GM12874 (cell line): ENCODE results near the gene KLF17.
A peak's percentile ranks its signal among the peaks of the same experiment; 100 is the strongest.

ENCODE experiments used
- CTCF ChIP-seq: IDR thresholded peaks from 2 replicates; pipeline ENCODE4 v1.5.1; 2011; ENCODE audit warnings: low read depth, mild to moderate bottlenecking, control low read depth, low read length, moderate library complexity; ENCODE audit not compliant: insufficient read depth

KLF17 gene

GRCh38 chr1:44094047-44094446 lies 24.6 kb upstream of the KLF17 start:
- TF ChIP-seq CTCF: no peak

DNA sequence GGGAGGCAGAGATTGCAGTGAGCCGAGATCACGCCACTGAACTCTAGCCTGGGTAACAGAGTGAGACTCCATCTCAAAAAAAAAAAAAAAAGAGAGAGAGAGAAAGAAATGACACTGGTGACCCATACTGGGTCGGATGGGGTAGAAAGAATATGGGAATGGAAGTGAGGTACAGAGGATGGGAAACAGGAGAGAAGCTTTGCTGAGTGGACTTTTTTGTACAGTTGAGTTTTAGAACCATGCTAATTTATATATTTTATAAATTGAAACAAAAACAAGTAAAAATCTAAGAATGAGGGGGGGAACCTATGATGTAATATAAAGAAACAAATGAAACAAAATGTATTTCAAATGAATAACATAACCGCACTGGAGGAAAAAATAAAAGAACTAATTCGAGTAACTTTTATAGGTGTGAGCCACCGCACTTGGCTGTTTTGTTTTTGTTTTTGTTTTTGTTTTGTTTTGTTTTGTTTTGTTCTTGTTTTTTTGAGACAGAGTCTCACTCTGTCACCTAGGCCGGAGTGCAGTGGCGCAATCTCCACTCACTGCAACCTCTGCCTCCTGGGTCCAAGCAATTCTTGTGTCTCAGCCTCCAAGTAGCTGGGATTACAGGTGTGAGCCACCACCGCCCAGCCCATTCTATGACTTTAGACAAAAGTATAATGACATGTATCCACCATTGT lies 18.3 kb upstream of the KLF17 start:
- TF ChIP-seq CTCF: no peak

GRCh38 chr1:44101328-44101727 lies 17.3 kb upstream of the KLF17 start:
- TF ChIP-seq CTCF: no peak

GRCh38 chr1:44103270-44104131 lies 15.1 kb upstream of the KLF17 start:
- TF ChIP-seq CTCF: peak; percentile 12; the same call in 1 of the 2 replicates

DNA sequence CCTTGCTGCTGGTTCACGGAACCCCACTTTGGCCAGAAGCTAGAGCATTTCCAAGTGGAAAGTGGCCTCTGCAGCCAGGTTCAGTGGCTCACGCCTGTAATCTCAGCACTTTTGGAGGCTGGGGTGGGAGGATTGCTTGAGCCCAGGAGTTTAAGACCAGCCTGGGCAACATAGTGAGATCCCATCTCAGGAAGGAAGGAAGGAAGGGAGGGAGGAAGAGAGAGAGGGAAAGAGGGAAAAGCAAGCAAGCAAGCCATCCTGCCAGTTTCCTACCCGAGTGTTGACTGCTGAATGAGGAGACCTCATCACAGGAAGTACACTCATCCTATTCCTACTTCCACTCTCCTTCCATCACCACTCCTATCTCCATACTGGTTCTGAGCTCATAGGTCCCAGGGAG lies 12.8 kb upstream of the KLF17 start:
- TF ChIP-seq CTCF: no peak

DNA sequence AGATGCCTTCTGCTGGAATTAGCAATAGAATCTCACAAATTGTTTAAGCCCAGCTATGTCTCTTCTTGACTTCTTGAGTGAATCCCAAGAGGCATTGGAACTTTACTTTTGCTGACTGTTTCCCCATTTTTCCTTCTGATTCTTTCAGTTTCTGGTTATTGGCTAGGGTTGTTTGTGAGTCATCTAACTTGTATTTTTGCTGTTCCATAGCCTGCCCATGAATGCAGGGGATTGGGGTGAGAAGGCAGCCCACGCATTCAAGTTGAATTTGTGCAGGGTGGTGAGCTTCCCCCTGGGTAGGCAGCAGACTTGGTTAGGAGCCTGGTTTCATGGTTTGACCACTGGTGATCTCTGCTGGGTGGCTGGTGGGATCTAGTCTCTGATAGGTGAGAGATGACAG lies 10.4 kb upstream of the KLF17 start:
- no peak for TF ChIP-seq CTCF

DNA sequence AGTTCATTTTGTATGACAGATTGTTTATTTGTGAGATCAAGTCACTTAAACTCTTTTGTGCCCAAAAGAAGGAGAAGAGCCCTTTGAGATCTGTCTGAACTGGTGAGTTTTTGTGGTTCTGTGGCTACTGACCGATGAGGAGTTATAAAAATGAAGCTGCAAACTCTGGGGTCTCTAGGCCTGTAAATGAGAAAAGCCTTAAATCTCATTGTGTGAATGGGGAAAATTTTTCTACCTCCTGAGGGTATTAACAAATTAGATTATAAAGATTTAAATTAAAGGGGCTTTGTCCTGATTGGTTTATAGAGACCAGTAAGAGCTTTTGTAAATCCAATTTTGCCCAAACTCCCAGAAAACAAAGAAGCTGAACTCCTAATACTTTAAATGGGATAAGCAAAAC lies 9.7 kb upstream of the KLF17 start:
- no peak for TF ChIP-seq CTCF
